SW 1271 (cell line): ENCODE measurements around the gene KCNJ15.
"Not testable (repeated sequence)": the region's sequence is repeated elsewhere in the genome, so short reads cannot be mapped to it uniquely, and the experiment has no call there.

Source experiments
- DNase-seq, 2 experiments: peaks; one replicate each; lab custom pipeline; 2025; lab: John Stamatoyannopoulos, UW

The KCNJ15 gene

DNA sequence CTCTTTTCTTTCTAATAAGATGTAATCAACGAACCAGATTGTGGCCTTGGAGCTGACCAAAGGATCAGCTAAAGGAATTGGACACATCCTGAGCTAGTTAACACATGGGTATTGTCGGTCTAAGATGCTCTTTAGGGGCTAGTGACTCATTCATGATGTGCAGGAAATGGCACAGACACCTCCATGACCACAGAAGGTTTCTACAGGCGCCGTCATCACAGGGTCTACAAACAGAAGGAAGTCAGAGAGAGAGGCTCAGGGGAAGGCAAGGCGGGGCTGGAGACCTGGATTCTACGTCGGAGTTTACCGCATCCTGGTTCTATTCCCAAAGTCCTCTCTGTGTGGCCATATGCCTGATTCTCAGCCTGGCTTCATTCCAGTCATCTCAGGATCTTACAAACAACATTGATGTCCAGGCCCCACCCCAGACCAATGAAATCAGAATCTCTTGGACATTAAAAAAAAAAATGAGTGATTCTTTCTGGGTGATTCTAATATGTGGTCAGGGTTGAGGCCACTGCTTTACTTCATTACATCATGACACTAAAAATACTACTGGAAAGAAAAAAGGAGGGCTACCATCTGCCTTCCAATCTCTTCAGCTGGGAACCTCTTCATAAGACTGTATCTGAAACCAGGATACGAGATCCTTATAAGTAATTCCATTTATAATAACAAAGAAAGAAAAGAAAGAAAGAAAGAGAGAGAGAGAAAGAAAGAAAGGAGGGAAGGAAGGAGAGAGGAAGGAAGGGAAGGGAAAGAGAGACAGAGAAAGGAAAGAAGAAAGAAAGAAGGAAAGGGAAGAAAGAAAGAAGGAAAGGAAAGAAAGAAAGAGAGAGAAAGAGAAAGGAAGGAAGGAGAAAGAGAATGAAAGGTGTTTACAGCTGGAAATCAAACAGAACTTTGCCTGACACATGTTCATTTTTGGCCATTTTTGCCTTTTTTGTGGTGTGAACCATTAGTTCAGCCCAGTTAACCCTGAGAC, 11.6 kb upstream of the KCNJ15 start:
- DNase-seq, result peak; percentile 12 to 25

DNA sequence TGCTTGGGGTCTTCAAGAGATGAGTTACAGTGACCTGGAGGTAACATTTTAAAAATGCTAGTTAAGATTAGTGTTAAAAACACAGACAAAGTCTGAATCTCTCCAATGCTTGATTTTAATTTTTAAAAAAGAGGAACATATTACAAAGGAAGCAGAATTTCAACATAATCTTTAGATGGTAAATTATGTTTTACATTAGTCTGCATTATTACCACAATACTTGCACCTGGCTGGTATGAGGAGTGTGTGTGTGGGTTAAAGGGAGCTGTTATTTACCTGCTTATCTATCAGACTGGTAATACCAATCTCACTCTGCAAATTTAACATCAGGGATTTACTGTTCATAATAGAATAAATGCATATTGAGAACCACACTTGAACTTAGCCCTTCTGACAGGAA, 10.3 kb upstream of the KCNJ15 start:
- no peak for DNase-seq

GRCh38 chr21:38247054-38247453, 9.7 kb upstream of the KCNJ15 start:
- not testable (repeated sequence) for DNase-seq

DNA sequence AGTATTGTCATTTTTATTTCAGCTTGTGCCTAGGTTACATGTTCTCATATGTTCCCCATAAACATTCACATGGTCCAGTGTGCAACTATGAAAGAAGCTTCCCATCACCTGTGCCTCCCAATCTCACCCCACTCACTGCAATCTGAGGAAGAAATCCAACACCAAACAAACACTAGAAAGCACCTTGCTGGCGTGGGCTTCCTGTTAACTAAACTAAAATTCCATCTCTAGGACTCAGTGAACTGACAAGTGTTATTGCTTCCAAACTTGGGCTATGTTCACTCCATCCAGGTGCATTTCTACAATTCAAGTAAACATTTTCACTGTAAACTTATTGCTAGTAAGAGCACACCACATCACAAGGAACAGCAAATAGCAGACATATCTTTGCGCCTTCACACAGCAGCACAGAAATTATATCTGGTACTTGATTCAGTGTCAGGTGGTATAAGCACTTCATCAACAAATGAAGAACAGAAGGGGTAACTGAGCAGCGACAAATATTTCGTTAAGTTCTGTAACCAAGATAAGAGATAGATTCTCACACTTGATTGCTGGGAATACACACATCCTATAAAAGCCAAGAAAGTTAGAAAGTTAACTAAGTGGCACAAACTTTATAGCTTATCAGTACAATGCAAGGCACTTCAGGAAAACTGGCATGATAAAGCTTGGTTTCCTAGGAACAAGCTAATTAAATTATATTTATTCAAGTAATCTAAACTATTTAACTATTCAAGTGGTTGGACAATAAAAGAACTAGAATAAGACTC, 8.9 kb upstream of the KCNJ15 start:
- DNase-seq, result no peak

GRCh38 chr21:38249256-38249655, 7.5 kb upstream of the KCNJ15 start:
- DNase-seq, result no peak

- DNase-seq, result no peak
These were observed 7.0 kb upstream of the KCNJ15 start for GRCh38 chr21:38249696-38250278.

DNA sequence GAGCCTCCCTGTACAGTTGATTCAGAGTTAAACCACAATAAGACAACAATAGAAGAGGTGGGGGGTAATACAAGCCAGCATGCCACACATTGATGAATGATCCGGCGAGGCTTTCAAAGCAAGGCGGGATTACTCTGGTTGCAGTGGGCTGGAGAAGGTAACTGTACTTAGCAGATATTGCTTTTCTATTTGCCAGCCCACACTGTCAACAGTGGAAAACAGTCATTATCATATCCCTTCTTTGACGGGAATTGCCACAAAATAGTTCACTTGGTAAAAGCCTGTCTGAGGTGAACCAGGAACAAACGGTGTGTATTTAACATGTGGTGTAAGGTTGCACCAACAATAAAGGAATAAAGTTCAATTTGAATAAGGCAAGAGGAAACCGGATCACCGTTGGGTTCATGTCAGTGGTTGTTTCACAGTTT, 5.8 kb upstream of the KCNJ15 start:
- no peak for DNase-seq

GRCh38 chr21:38254970-38255369, 1.8 kb upstream of the KCNJ15 start:
- DNase-seq, result no peak

DNA sequence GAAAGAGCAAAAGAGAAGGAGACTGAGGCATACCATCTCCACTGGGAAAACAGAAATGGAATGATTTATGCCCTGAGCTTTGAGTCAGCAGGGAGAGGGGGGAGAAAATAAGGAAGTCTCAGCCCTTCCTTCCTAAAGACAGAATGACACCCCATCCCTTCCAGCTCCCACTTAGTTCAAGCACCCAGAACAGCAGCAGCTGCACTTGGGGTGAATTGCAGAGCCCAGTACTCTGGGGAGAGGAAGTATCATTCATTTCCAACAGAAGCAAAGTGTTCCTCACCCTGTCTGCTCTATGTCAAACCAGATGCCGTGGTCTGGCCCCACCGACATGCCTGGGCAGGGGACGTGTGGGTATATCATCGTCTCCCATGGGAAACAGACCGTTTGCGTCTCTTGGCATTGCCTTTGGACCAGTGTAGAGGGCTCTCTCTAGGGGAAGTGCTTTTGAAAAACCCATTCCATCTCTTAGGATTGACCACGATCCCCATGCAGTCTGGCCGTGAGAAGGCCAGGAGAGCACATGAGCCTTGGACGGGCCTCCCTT, 1.1 kb upstream of the KCNJ15 start:
- DNase-seq, result no peak

DNA sequence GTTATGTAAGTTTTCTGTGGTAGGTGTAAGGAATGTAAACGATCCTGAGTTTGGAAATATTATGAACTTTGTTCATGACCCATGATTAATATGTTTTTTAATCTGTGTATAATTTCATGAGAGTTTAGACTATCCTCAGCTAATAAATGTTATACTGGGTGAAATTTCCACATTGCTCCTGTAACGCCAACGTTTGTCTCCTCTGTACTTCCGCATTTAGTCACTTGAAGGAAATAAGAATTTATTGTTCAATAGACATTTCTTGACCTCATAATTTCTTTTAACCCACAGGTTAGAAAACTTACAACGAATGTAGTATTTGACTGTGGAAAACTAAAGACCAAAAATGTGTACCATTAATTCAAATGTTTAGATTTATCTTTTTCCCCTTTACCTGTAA, 876 bp downstream of the KCNJ15 start:
- DNase-seq, result no peak

DNA sequence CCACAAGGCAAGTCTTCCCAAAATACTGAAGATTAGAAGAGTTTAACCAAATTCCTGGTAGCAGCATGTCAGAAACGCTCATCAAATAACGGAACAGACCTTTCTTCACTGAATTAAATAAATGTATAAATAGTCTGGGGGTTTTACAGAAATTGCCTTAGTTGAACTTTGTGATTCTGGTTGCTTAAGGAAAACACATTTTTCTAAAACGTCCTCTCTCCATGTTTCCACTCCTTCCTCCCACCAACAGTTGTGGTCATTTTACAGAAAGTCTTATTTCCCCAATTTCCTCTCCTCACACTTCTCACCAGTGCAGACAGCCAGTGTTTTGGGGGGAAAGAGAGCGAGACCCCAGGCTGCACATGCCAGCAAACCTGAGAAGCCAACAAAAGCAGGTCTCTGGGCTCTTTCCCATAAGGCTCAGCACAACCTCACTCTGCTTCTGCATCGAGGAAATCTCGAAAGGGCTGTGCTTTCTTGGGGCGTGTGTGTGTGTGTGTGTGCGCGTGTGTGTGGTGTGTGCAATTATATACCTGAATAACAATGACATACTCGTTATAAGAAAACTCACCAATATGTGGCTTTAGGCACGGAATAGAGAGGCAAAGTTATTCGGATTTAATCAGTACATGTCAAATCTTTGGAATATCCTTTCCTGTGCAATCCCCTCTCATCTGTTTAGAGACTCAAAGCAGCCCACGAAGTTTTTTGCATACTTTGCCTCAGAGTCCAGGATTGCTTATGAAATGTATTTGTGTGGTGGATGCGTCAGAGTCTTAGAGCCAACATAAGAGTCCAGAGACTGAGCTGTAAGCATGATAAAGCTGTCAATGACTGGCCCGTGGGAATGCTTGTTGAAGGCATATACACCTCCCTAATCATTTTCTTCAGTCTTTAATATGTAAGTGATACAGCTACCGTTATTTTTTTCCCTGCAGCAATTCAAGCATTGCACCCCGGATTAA, 2.0 kb downstream of the KCNJ15 start:
- DNase-seq, result no peak

DNA sequence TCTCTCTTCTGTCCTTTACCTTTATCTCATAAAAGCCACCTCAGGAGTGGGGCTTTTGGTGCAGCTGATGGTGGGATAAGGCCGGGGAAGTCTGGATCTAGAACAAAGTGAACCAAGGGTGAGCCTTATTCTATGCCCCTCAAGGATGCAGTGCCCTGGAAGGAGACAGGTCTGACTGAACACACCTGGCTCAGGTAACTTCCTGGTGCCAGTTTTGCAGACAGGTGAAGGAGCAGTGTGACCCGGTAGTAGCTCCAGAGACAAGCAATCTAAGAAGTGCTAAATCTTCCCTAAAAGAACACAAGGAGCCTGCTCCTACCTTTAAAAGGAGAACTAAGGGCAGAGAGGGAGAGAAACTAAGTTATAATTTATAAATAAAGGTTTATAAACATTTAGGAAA, 2.9 kb downstream of the KCNJ15 start:
- no peak for DNase-seq

DNA sequence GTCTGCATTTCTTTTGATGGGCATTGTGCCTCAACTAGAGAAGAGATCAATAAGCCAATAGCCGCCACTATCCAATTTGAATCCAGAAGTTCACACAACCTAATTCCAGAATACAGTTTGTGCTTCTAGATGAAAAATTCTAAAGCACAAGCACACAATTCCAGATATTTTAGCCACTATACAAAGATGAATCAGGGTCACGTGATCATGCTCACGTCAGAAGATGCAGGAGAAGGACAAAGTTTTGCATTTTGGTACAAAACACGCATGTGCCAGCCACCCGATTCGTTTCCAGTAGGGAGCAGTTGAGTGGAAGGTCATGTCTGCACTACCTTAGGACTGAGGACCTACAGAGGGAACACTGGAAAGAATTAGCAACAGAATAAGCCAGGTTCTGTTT, 3.6 kb downstream of the KCNJ15 start:
- no peak for DNase-seq

GRCh38 chr21:38261851-38262250, 5.1 kb downstream of the KCNJ15 start:
- no peak for DNase-seq

DNA sequence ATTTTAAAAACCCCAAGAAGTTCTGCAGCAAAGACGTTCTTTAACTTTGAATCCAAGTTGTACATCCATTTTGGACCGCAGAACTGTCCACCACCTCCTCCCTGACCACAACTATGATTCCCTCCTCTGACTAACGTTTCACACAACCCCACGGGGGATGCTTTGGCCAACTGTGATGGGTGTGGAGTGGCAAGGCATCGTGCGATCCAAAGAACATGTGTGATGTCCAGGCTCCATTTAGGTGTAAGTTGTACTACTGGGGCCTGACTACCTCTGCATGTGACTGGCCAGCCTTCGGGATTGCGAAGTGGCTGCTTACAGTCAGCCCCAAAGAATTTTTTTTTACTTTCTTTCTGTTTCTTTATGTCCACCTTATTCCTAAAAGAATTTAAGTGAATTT, 6.7 kb downstream of the KCNJ15 start:
- no peak for DNase-seq

- no peak for DNase-seq
These were observed 7.8 kb downstream of the KCNJ15 start for GRCh38 chr21:38264571-38264970.

DNA sequence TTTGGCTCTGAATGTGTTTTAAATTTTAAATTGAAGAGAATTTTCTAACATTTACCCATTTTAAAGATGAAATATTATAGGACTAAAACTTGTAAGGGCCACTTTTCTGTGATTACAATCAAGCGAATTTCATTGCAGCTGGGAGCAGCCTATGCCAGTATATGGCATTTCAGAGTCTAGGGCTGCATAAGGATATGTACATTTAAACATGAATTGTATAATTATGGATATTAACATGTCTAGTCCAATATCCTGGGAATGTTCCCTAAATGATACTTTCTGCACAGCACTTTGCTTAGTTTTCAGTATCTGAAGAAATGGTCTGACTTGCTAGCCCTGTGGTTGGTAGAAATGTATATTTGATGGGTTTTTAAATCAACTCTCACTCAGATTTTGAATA, 8.4 kb downstream of the KCNJ15 start:
- no peak for DNase-seq

DNA sequence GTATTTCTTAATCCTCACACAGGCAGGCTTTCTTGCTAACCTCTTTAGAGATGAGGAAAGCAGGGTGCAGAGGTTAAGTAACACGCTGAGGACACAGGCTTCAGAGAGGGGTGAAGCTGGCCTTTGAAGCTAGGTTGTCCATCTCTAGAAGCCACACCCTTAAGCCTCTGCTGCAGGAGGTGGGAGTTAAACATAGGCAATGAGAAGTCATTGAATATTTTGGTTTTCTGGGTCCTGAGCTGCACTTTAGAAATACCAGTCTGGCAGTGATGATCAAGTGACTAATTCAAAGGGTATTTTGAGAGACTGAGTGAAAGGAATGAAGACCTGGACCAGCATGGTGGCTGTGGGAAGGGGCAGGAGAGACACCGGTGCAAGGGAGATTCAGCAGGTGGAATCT, 9.9 kb downstream of the KCNJ15 start:
- no peak for DNase-seq

- DNase-seq, result no peak
These were observed 10.5 kb downstream of the KCNJ15 start for GRCh38 chr21:38267136-38267755.

- no peak for DNase-seq
These were observed 11.4 kb downstream of the KCNJ15 start for GRCh38 chr21:38267991-38268863.
